ENCODE measurements around the gene RNASEH2B.

Gene RNASEH2B, protein sequence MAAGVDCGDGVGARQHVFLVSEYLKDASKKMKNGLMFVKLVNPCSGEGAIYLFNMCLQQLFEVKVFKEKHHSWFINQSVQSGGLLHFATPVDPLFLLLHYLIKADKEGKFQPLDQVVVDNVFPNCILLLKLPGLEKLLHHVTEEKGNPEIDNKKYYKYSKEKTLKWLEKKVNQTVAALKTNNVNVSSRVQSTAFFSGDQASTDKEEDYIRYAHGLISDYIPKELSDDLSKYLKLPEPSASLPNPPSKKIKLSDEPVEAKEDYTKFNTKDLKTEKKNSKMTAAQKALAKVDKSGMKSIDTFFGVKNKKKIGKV

DNA sequence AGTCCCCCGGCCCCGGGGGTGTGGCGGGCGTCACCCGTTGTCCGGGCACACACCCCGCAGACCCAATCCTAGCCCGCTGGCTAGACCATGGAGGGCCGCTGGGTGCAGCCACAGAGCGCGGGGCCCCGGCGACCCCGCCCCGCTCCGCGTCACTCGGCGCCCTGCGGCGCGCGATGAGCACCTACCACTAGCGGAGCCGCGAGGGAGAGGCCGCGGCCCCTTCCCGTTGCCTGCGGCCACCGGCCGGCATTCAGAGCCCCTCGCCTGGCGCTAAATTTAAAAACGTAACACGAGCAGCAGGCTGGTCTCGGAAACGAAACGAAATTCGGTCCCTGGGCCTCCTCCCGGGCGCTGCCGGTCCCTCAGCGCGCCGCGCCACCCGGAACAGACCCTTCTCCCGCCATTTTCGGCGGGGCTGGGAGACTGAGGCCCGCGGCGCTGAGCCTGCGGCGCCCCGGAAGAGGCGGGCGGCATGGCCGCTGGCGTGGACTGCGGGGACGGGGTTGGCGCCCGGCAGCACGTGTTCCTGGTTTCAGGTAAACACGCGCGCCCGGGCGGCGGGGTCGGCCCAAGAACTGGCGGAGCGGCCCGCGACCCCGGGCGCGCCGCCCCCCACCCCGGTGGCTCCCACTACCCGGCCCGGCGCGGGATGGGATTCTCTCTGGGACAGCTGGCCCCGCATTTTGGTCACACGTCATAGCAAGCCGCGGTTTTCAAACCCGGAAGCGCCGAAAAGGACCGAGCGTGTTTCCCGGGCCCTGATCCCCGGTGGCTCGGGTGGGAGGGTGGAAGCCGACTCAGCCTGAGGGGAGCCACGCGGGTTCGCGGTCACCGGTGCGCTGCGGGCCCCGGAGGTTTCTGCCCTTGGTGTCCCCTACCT is at the start of gene RNASEH2B:
Gene RNASEH2B, plus strand, starts transcription at position 187 of the 880 bp plus-strand sequence. Its CDS starts 286 bp downstream, at position 473.
- DNase-seq = peak; percentile 84

DNA sequence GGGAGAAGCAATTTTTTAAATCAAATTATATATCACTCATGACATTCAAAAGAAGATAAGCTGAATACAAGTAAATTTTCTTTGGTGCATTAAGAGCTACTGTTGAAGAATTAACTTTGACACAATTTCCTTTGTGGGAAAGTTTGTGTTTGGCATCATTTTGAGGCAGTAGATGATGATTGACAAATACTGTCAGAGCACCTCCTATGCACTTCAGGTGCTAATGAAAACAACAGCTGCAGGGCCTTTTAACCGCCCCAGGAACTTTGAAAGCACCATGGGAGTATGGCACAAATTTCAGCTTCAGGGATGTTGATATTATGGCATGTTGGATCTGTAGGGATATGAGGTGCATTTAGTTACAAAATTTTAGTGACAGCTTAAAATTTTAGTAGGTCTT is 45.1 kb upstream of the RNASEH2B start:
- DNase-seq = no peak

DNA sequence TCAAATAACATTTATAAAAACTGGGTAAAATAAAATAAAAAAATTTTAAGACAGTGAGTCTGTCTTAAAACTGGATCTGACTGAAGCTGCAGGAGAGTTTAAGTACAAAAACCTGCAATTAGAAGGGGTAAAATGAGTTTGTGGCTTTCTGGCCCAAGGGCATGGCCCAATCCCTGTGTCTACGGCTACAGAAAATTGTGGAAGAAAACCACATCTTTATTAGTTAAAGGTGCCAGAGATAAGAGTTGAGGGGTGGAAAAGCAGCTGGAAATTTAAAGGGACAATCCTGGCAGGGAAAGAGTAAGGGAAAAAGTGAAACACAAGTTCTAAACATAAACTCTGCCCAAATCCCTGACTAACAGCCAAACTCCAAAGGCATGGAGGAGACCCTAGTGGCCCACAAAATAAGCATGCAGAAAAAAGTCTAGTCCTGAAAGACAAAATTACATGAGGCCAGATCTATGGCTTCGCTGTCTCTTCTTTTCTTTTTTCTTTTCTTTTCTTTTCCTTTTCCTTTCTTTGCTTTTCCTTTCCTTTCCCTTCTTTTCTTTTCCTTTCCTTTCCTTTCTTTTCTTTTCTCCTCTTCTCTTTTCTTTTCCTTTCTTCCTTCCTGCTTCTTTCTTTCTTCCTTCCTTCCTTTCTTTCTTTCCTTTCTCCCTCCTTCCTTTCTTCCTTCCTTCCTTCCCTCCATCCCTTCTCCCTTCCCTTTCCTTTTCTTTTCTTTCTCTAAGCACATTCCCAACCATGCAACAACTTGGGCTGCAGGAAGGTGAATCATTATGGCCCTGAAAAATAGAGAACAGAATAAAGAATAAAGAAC is 42.6 kb upstream of the RNASEH2B start:
- DNase-seq = no peak

DNA sequence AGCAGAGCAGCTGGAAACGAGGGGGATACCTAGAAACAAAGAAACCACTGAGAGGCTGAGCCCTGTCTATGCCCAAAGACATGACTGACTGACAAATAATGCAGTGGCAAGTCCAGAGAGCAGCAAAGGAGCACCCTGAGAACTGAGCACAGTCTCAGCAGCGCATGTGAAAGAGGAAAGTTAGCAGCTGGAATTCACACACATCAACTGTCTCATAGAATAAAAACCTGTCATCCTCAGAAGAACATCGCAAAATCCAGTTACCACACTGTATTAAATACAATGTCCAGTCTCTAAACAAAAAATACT is 42.0 kb upstream of the RNASEH2B start:
- no peak for DNase-seq

DNA sequence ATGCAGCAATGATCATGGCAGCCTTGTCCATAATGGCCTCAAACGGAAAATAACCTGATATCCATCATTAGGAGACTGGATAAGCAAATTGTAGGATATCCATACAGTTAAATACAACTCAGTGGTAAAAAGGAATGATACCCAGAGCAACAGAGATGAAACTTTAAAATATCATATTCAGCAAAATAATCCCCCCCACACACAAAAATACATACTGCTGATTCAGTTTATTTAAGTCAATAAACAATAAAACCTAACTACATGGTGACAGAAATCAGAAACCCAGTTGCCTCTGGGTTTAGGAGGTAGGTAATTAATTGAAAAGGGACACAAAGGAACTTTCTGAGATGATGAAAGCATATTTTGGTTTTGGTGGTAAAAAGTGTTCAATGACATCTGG is 38.2 kb upstream of the RNASEH2B start:
- DNase-seq = no peak

DNA sequence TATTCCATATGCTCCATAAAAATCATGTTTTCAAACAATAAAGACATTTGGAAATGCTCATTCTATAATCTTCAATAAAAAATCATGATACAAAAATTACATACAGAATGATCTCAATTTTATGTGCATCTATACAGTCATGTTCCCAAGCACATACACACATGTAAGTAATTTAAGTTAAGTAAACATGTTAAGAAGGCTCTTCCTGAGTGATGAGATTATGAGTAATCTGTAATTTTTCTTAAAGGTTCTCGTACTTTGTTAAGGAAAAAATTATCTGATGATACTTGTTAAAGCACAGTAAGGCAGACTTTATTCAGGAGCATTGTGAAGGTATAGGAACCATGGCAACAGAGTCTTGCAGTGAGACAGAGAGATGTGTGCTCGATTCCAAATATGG is 36.1 kb upstream of the RNASEH2B start:
- DNase-seq = no peak

DNA sequence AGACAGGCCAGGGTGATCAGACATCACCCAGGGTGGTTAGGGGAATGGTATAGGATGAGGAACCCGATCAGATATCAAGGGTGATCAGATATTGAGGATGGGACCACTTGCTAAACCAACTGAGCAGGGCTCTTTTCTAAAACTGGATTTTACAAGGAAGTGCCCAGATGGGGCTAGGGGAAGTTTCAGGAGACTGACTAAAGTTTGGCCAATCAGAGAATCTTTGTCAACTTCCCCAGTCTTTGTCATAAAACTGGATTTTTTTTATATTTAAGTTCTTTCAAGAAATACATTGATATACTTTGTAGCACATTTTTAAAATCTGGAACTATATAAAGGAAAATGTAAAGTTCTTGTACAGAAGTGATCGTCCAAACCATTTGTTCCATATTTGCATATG is 35.6 kb upstream of the RNASEH2B start:
- DNase-seq = no peak

DNA sequence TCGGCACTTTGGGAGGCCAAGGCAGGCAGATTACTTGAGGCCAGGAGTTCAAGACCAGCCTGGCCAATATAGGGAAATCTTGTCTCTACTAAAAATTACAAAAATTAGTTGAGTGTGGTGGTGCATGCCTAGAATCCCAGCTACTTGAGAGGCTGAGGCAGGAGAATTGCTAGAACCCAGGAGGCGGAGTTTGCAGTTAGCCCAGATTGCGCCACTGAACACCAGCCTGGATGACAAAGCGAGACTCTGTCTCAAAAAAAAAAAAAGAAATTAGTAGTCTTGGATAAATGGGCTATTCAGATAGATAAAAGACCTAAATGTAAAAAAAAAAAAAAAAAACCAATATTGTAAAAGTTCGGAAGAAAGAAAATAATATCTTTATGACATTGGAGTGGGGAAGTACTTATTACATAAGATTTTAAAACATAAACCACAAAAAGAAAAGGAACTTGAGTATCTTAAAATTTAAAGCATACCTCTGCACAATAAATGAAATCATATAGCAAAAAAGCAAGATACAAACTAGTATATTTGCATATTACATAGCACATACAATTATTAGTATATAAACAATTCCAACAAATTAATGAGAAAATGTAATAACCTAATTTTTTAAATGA is 26.7 kb upstream of the RNASEH2B start:
- no peak for DNase-seq

DNA sequence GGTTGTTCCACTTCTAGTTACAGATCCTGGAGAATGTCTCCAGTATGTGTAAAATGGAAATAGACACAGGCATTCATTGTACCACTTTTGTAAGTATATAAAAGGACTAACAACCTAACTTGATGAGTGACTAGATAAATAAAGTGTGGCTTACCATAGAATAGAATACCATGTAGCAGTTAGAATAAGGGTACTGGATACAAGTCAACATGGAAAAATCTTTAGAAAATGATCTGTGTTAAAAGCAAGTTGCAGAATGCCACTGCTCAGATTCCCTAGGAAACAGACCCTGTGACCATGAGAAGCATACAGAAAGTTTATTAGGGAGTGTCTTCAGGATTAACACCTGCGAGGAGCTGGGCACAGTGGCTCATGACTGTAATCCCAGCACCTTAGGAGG is 25.9 kb upstream of the RNASEH2B start:
- DNase-seq = no peak

DNA sequence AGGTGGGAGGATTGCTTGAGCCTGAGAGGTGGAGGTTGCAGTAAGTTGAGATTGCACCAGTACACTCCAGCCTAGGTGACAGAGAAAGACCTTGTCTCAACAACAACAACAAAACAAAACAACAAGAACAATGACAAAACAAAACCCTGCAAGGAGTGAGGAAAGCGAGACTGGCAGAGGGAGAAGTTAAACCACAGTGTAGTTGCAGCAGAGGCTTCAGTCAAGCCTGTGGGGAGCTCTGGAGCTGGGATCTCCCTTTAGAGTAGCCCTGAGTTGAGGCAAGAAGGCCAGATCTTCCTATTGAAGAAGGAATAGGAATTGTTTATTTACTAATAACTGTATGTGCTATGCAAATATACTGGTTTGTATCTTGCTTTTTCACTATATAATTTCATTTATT is 25.3 kb upstream of the RNASEH2B start:
- DNase-seq = no peak

DNA sequence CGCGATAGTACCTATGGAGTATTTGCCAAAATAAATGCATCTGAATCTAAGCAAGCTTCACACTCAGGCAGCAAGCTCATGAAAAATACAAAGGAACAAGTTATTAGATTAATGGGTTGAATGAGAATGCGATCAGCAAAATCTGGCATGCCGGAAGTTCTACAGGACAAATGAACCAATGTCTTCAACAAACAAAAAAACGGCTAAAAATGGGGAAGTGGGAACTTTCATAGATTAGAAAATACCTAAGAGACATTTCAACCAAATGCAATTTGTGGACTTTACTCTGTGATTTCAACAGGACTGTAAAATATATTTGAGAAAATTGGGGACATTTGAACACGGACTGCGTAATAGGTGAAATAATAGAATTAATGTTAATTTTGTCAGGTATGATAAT is 22.4 kb upstream of the RNASEH2B start:
- DNase-seq = no peak

DNA sequence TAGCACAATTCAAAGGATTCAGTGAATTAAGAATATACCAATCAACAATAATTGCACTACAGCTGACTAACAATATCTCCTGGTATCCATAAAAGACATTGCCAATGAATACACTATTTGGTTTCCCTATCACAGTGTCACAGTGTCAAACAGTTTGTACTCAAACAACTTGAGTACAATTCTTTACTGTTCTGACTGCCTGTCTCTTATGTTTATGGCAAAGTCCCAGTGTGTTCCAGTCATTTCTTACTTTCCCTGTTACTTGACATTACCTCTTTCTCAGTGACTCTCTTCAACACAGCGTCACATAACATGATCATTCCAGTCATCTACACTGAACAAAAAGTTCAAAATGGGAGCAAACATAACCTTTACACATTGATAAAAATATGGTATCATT is 21.2 kb upstream of the RNASEH2B start:
- no peak for DNase-seq

DNA sequence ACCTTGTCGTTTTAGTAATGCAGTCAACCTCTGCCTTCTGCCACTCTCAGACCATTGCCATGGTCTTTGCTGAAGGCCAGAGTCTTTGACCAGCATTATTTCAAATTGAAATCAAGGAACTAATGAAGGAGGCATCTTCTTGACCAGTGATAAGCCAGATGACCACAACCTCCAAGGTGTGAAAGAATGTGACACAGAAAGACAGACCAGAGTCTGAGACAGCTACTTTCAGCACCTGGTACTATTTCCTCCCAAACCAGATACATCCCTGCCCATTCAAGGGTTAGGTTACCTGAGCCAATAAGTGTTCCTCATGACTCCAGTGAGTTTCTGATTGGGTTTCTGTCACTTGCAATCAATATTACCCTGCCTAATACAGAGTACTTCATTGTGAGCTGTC is 20.3 kb upstream of the RNASEH2B start:
- DNase-seq = no peak

DNA sequence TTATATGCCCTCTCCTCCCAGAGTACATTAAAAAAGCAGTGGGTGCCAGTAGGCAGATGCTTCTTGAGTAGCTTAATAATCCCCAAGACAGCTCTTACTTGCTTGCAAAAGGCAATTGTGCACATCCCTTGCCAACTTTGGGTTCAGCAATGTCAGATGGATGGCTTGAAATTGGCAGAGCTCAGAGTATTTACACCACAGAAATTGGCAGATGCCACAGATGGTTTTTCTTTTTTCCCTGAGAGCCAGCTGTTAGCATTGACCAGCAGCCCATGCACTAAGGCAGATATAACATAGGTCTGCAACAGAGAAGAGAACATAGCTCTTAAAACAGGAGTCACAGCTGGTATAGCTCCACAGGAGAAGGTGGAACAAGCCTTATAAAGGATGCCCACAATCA is 18.4 kb upstream of the RNASEH2B start:
- DNase-seq = no peak

DNA sequence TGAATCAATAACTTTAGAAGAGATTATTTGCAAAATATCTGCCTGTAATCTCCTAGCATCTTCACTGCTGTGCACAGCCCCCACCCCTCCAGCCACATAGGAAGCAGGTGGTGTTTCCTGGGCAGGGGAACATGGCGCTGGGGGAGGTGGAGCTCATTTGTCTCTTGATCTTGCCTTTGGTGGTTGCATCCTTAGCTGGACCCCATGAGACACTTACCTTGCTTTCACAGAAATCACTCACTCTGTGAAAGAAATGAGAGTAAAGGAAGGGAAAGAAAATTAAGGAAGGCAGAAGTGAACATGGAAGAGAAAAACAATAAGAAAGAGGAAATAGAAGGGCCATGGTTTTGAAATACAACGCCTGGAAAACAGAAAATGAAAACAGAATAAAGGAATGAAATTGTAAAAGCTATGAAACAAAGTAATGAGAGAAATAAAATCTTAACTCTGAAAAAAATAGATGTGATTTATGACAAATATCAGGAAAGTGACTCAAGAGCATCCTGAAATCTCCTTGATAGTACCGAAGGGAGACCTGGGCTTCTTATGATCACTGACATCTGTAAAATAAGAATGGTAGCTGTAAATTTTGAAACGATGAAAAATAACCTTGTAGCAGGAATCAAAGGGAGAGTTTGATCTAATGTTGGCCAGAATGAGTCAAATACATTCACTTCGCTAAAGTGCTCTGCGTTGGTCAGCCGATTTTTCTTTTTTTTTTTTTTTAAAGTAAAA is 17.2 kb upstream of the RNASEH2B start:
- peak; percentile 39 for DNase-seq

DNA sequence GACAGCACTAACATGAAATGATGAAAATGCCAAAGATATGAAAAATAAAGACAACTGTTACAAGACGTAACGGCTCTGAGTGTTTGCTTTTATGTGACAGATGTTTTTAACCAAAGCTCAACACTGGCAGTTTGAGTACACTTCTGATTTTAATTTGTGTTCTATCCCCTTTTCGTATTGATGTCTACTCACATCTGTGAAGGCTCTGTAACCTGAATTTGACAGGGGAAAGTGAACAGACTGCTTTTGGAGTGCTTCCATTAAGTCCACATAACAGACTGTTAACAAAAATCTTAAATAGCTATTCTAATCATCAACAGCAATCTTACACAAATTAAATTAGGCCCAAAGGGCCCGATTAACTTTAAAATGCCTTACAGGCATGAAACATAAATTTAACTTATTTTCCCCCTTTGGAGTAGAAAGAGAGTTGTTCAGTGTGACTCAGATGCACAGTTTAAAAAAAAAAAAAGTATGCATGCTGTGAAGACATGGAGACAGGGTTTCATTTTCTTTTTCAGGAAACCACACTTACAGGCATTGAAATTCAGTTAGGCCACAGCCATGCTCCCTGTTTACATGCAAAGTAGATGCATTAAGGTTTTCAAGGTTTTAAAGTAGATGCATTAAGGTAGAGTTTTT is 16.3 kb upstream of the RNASEH2B start:
- peak; percentile 21 for DNase-seq

DNA sequence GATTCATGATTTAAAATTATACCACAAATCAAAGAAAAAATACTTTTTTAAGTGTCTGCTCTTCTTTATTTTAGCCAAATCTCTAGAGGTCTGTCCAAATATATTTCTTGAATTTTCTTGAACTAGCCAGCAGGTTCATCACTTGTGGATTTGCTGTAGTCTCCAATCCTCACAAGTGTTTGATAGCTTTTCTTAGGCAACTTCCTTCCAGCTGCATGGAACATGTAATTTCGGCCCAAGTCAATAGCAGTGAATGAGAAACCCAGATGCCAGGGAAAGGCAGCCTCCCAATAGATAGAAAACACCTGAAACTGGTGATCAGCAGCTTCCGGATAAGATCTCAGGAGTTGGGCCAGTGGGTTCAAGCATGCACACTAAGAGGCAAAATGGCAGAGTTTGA is 15.6 kb upstream of the RNASEH2B start:
- no peak for DNase-seq

DNA sequence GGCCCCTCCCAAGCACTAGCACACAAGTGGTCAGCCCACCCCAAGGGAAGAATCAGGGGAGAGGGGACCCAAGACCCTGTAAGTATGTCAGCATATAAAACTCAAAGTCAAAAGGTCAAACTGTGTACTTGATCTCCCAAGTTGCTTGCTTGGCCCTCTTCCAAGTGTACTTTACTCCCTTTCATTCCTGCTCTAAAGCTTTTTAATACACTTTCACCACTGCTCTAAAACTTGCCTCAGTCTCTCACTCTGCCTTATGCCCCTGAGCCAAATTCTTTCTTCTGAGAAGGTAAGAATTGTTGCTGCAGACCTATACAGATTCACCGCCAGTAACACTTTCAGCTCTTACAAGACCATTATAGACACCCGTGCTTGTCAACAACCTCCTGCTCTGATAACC is 15.1 kb upstream of the RNASEH2B start:
- no peak for DNase-seq

DNA sequence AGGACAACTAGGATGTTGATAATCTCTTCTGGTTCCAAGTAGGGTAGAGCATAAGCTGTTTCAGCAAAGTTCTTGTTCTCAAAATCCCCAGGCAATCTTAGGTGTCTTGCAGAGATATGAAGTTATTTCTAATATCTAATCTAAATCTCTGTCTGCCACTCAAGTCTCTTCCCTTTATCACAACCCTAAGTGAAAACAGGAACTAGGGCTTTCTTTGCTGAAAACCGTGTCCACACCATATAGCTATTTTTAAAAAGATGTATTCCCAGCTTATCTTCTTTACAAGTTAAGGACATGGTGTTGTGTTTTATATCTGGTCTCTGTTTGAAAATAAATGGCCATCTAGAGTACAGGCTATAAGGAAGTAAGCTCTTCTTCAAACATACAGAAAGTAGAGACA is 11.3 kb upstream of the RNASEH2B start:
- DNase-seq = no peak

DNA sequence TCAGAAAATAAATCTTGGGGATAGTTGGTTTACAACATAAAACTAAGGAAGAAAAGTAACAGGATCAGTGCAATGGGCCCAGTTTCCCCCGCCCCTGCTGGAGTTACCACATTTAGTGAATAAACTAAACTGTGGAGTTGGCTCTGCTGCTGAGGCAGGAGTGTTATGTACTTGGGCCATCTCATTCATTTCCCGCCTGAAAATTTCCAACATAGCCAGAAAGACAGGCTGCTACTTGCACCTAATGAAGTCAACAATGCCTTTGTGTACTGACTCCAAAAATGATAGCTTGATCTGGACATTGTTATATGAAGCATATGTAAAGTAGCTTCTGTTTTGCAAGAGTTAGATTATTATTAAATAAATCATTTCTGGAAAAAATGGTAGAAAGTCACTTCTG is 7.9 kb upstream of the RNASEH2B start:
- no peak for DNase-seq

DNA sequence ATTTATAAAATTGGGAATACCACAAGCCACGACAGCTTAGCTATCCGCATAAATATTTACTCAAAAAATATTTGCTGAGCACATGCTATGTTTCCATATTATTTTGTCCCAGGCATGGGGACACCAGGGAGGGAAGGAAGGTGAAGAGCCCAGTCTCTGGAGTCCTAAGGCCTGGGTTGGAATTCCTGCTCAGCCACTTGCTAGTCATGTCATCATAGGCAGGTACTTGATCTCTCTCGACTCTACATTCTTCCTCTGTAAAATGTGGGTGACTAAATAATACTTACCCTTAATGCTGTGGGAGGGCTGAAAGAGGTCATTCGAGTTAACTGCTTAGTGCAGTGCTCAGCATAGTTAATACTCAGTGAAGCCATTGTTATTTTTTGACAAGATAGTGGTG is 4.3 kb upstream of the RNASEH2B start:
- DNase-seq = no peak

DNA sequence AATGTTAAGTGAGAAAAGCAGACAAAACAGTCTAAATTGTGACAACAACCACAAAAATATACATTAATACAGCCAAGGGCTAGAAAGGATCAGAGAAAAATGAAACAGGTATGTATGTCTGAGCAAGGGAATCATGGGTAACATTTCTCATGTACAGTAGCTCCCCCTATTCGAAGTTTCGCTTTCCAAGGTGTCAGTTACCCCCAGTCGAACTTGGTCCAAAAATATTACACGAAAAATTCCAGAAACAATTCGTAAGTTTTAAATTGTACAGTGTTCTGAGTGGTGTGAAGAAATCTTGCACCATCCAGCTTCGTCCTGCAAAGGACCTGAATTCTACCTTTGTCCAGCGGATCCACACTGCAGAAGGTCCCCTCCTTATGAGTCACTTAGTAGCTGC is 1.8 kb upstream of the RNASEH2B start:
- DNase-seq = no peak
